ENCODE measurements around the gene TNRC6C. TPM values are rescaled to one million over a fixed set of nuclear protein-coding genes. Genes with fewer than 3 reads are reported as not detected.

TNRC6C gene
- polyA plus RNA-seq, 1 donor (not counting 4 experiments of a cell fraction or from before 2014, with no cell fraction given) = 0.34 TPM

GRCh38 chr17:78118801-78119241 lies 160.3 kb downstream of the TNRC6C start:
- no peak for TF ChIP-seq EZH2 (IDR thresholded peaks at IDR 0.05; ENCODE audit: low read length)
- TF ChIP-seq, protein P1, sequence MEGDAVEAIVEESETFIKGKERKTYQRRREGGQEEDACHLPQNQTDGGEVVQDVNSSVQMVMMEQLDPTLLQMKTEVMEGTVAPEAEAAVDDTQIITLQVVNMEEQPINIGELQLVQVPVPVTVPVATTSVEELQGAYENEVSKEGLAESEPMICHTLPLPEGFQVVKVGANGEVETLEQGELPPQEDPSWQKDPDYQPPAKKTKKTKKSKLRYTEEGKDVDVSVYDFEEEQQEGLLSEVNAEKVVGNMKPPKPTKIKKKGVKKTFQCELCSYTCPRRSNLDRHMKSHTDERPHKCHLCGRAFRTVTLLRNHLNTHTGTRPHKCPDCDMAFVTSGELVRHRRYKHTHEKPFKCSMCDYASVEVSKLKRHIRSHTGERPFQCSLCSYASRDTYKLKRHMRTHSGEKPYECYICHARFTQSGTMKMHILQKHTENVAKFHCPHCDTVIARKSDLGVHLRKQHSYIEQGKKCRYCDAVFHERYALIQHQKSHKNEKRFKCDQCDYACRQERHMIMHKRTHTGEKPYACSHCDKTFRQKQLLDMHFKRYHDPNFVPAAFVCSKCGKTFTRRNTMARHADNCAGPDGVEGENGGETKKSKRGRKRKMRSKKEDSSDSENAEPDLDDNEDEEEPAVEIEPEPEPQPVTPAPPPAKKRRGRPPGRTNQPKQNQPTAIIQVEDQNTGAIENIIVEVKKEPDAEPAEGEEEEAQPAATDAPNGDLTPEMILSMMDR (optimal IDR thresholded peaks at IDR 0.05 in 1 of 3, IDR thresholded peaks at IDR 0.05 in 1 of 3, conservative IDR thresholded peaks at IDR 0.05 in 1 of 3; ENCODE audit: extremely low read depth in 1 of 3, insufficient read depth in 2 of 3, low read length in 3 of 3) = no peak
- Histone ChIP-seq H3K4me1 (ENCODE audit: control insufficient read depth, extremely low read depth, insufficient read depth, low read length) (no peaks in the 10 kb centered on the region), H3K27ac (ENCODE audit: control insufficient read depth, insufficient read depth, low read length) (no peak overlapping the region), H3K36me3 (ENCODE audit: control insufficient read depth in 2 of 2, extremely low read depth in 1 of 2, insufficient read depth in 2 of 2, low read length in 2 of 2) (peaks cover 4 to 21% of the 10 kb centered on the region in 2 experiments), H3K9ac (ENCODE audit: control insufficient read depth, extremely low read depth, insufficient read depth, low read length) (no peak overlapping the region), H3K27me3 (ENCODE audit: control insufficient read depth, extremely low read depth, insufficient read depth, low read length) (peaks cover 2% of the 10 kb centered on the region), H3K9me3 (ENCODE audit: control insufficient read depth, low read depth, low read length) (no peaks in the 10 kb centered on the region), H3K79me2 (ENCODE audit: control insufficient read depth, insufficient read depth, low read length) (no peaks in the 10 kb centered on the region), H2AFZ (ENCODE audit: control insufficient read depth, low read length) (no peak overlapping the region), H3K4me2 (ENCODE audit: control insufficient read depth, extremely low read depth, insufficient read depth, low read depth, low read length) (no peak overlapping the region), H3K4me3 (ENCODE audit: control insufficient read depth in 2 of 3, extremely low read depth in 1 of 3, insufficient read depth in 2 of 3, low read depth in 1 of 3, low read length in 3 of 3) (no peak overlapping the region), H4K20me1 (ENCODE audit: control insufficient read depth, extremely low read depth, insufficient read depth, low read length) (no peaks in the 10 kb centered on the region), H3K9me1 (ENCODE audit: control insufficient read depth, extremely low read depth, insufficient read depth, low read length) (no peaks in the 10 kb centered on the region)
- DNase-seq (ENCODE audit: low read depth, low spot score) = no peak
- dilution Hi-C loops (cut with MboI; ENCODE audit: extremely low pct_ligation_motif_present, low sequenced_read_pairs) = no loop called here
- FAIRE-seq = no peak

GRCh38 chr17:78120537-78120936 lies 162.0 kb downstream of the TNRC6C start:
- H3K27me3 ChIP-seq (ENCODE audit: control insufficient read depth, extremely low read depth, insufficient read depth, low read length) = no peaks in the 10 kb centered on the region
- dilution Hi-C loops (cut with MboI; ENCODE audit: extremely low pct_ligation_motif_present, low sequenced_read_pairs) = no loop called here
- H2AFZ ChIP-seq (ENCODE audit: control insufficient read depth, low read length) = no peak overlapping the region
- no peaks in the 10 kb centered on the region for H4K20me1 ChIP-seq (ENCODE audit: control insufficient read depth, extremely low read depth, insufficient read depth, low read length)
- H3K27ac ChIP-seq (ENCODE audit: control insufficient read depth, insufficient read depth, low read length) = no peak overlapping the region
- H3K9me1 ChIP-seq (ENCODE audit: control insufficient read depth, extremely low read depth, insufficient read depth, low read length) = no peaks in the 10 kb centered on the region
- no peak overlapping the region for H3K4me3 ChIP-seq (ENCODE audit: control insufficient read depth in 2 of 3, extremely low read depth in 1 of 3, insufficient read depth in 2 of 3, low read depth in 1 of 3, low read length in 3 of 3)
- no peak overlapping the region for H3K9ac ChIP-seq (ENCODE audit: control insufficient read depth, extremely low read depth, insufficient read depth, low read length)
- no peak for DNase-seq (ENCODE audit: low read depth, low spot score)
- peaks cover 6 to 19% of the 10 kb centered on the region in 2 experiments for H3K36me3 ChIP-seq (ENCODE audit: control insufficient read depth in 2 of 2, extremely low read depth in 1 of 2, insufficient read depth in 2 of 2, low read length in 2 of 2)
- FAIRE-seq = no peak
- H3K79me2 ChIP-seq (ENCODE audit: control insufficient read depth, insufficient read depth, low read length) = no peaks in the 10 kb centered on the region
- H3K4me2 ChIP-seq (ENCODE audit: control insufficient read depth, extremely low read depth, insufficient read depth, low read depth, low read length) = no peak overlapping the region
- TF ChIP-seq, protein P1 (optimal IDR thresholded peaks at IDR 0.05 in 1 of 3, IDR thresholded peaks at IDR 0.05 in 1 of 3, conservative IDR thresholded peaks at IDR 0.05 in 1 of 3; ENCODE audit: extremely low read depth in 1 of 3, insufficient read depth in 2 of 3, low read length in 3 of 3) = no peak
- no peak for TF ChIP-seq EZH2 (IDR thresholded peaks at IDR 0.05; ENCODE audit: low read length)
- H3K9me3 ChIP-seq (ENCODE audit: control insufficient read depth, low read depth, low read length) = no peaks in the 10 kb centered on the region
- no peaks in the 10 kb centered on the region for H3K4me1 ChIP-seq (ENCODE audit: control insufficient read depth, extremely low read depth, insufficient read depth, low read length)

All from keratinocyte (primary cell).